NT2/D1 (cell line): ENCODE results near the gene HEATR5B.

Experiments used
- SUZ12 ChIP-seq: IDR thresholded peaks from 2 replicates; pipeline ENCODE4 v1.6.1; 2011; ENCODE audit not compliant: insufficient read length, insufficient read depth; ENCODE audit errors: extremely low read depth
- ZNF274 ChIP-seq: IDR thresholded peaks from 2 replicates; pipeline ENCODE4 v1.6.1; 2011; ENCODE audit warnings: mild to moderate bottlenecking, low read depth, low read length

GRCh38 chr2:37085731-37086147, 1.6 kb upstream of the HEATR5B start:
- TF ChIP-seq ZNF274 (no peak), SUZ12 (no peak)
